GM19468 (cell line): Measurements from ENCODE around the gene UNC80.
A peak's percentile ranks its signal among the peaks of the same experiment; 100 is the strongest.

Source experiments
- ATAC-seq: cut with Tn5 transposase; IDR thresholded peaks from one replicate; pipeline ENCODE4 v1.9.1; 2021; ENCODE audit warnings: mild to moderate bottlenecking, moderate library complexity, moderate number of reproducible peaks; ENCODE audit not compliant: unreplicated experiment; ENCODE audit errors: extremely low read depth

The UNC80 gene

GRCh38 chr2:209960676-209961630 lies 189.3 kb downstream of the UNC80 start:
- ATAC-seq: no peak

- no peak for ATAC-seq
These were observed 194.1 kb downstream of the UNC80 start for GRCh38 chr2:209965723-209966122.

- no peak for ATAC-seq
These were observed 198.1 kb downstream of the UNC80 start for GRCh38 chr2:209969692-209970091.

GRCh38 chr2:209970271-209970670 lies 198.6 kb downstream of the UNC80 start:
- ATAC-seq: no peak

GRCh38 chr2:209970711-209971110 lies 199.1 kb downstream of the UNC80 start:
- ATAC-seq: no peak

- no peak for ATAC-seq
These were observed 201.7 kb downstream of the UNC80 start for GRCh38 chr2:209973328-209973727.

- no peak for ATAC-seq
These were observed 202.9 kb downstream of the UNC80 start for GRCh38 chr2:209974576-209974975.

GRCh38 chr2:209976698-209977385 lies 205.2 kb downstream of the UNC80 start:
- ATAC-seq: peak; percentile 73

- ATAC-seq: peak; percentile 49
These were observed 206.0 kb downstream of the UNC80 start for GRCh38 chr2:209977386-209978239.

- no peak for ATAC-seq
These were observed 212.7 kb downstream of the UNC80 start for GRCh38 chr2:209984291-209984690.

GRCh38 chr2:209985874-209986273 lies 214.2 kb downstream of the UNC80 start:
- ATAC-seq: no peak

- no peak for ATAC-seq
These were observed 214.8 kb downstream of the UNC80 start for GRCh38 chr2:209986415-209986814.

GRCh38 chr2:209988010-209988409 lies 216.4 kb downstream of the UNC80 start:
- no peak for ATAC-seq

- ATAC-seq: no peak
These were observed 219.2 kb downstream of the UNC80 start for GRCh38 chr2:209990838-209991237.

GRCh38 chr2:209993968-209994367 lies 222.3 kb downstream of the UNC80 start:
- no peak for ATAC-seq

GRCh38 chr2:209998596-209998995 lies 227.0 kb downstream of the UNC80 start:
- ATAC-seq: no peak

GRCh38 chr2:210000464-210001324 lies 229.1 kb downstream of the UNC80 start:
- ATAC-seq: no peak

GRCh38 chr2:210002158-210003157 lies 230.8 kb downstream of the UNC80 start, which contains the start of gene RPE:
RPE (plus strand) TSS chr2:210002638; CDS start chr2:210002662, 24 bp downstream.
- ATAC-seq: peak; percentile 100
